HepG2 (cell line): ENCODE data around the gene ANKIB1. TPM values are rescaled to one million over a fixed set of nuclear protein-coding genes. Genes with fewer than 3 reads are reported as not detected.

ENCODE experiments used
- ATAC-seq: fragments of 200-7000 bp; cut with Tn5 transposase; 3 replicates; pipeline ENCODE4 v1.9.1; 2020; ENCODE audit warnings: mild to moderate bottlenecking, moderate library complexity
- BruUV-seq: library from RNA; stranded (reverse); fragments of 400-500 nt; replicated peaks from 2 replicates; lab custom pipeline; 2021; lab: Mats Ljungman, UMichigan
- CTCF ChIA-PET: fragments of 300-600 bp; formaldehyde crosslinking; extraction: SDS; loops from one replicate; lab custom pipeline; 2021; ENCODE audit warnings: low total read pairs, inconsistent platforms, low intra/inter-chr PET ratio; lab: Yijun Ruan, JAX
- POLR2A ChIA-PET: fragments of 350-600 bp; sonication (Branson Sonifier 250); formaldehyde crosslinking; loops from one replicate; lab custom pipeline; 2020; ENCODE audit warnings: antibody characterized with exemption, inconsistent platforms; lab: Yijun Ruan, JAX
- DNase-seq: peaks from one replicate; pipeline ENCODE4 v3.0.0-alpha.2; 2015; ENCODE audit warnings: low spot score
- FAIRE-seq: peaks from 3 replicates; lab custom pipeline; 2011; peaks lifted over from hg19 to GRCh38; lab: Jason Lieb, UNC
- H2AFZ ChIP-seq: one replicate; pipeline ENCODE4 v1.6.1; 2011; ENCODE audit warnings: low read length, inconsistent platforms
- H3K27ac ChIP-seq: fragments of 300-600 bp; 3 replicates; pipeline ENCODE4 v1.8.0; 2011; ENCODE audit warnings: mixed run types, mild to moderate bottlenecking, mixed read lengths, low read length, inconsistent platforms; ENCODE audit not compliant: insufficient read depth; ENCODE audit errors: extremely low read length
- H3K27me3 ChIP-seq, 2 experiments: fragments of 200-600 bp in 1 of 2; 2 replicates in 1 of 2; 3 replicates in 1 of 2; pipeline versions ENCODE4 v1.6.0 to v1.8.0; 2011; ENCODE audit warnings: low read length in 2 of 2, mild to moderate bottlenecking in 2 of 2, moderate library complexity in 2 of 2, inconsistent platforms in 1 of 2; ENCODE audit not compliant: insufficient read depth in 2 of 2, control insufficient read depth in 1 of 2
- H3K36me3 ChIP-seq, 2 experiments: fragments of 200-600 bp in 1 of 2; replicated peaks in 1 of 2; 2 replicates in 1 of 2; 3 replicates in 1 of 2; pipeline versions ENCODE4 v1.5.1 to v1.8.0; 2011; ENCODE audit warnings: low read length in 2 of 2, inconsistent platforms in 1 of 2; ENCODE audit not compliant: insufficient read depth in 2 of 2, control insufficient read depth in 1 of 2
- H3K4me1 ChIP-seq: 2 replicates; pipeline ENCODE4 v1.5.1; 2012; ENCODE audit warnings: low read length, inconsistent platforms; ENCODE audit not compliant: insufficient read depth
- H3K4me2 ChIP-seq: 2 replicates; pipeline ENCODE4 v1.6.0; 2011; ENCODE audit warnings: low read depth, low read length, inconsistent platforms
- H3K4me3 ChIP-seq, 3 experiments: fragments of 200-600 bp in 1 of 3; sonication (generic), shearing (Covaris generic) in 1 of 3; replicated peaks in 1 of 3; 2 replicates each; pipeline ENCODE4 v1.5.1; 2011 to 2016; ENCODE audit warnings: low read length in 3 of 3, inconsistent platforms in 2 of 3, low read depth in 2 of 3, mild to moderate bottlenecking in 2 of 3, control low read depth in 1 of 3, mixed read lengths in 1 of 3; ENCODE audit not compliant: insufficient read depth in 1 of 3
- H3K79me2 ChIP-seq: one replicate; pipeline ENCODE4 v1.6.1; 2011; ENCODE audit warnings: low read length, inconsistent platforms; ENCODE audit not compliant: insufficient read depth
- H3K9ac ChIP-seq: 2 replicates; pipeline ENCODE4 v1.6.0; 2011; ENCODE audit warnings: mild to moderate bottlenecking, low read depth, low read length, inconsistent platforms; ENCODE audit not compliant: insufficient read depth
- H3K9me3 ChIP-seq: 2 replicates; pipeline ENCODE4 v1.5.1; 2012; ENCODE audit warnings: mild to moderate bottlenecking, low read length
- H4K20me1 ChIP-seq: 2 replicates; pipeline ENCODE4 v1.6.0; 2011; ENCODE audit warnings: inconsistent platforms, mild to moderate bottlenecking, low read length, moderate library complexity; ENCODE audit not compliant: insufficient read depth
- ATM ChIP-seq: fragments of 450-650 bp; IDR thresholded peaks from 2 replicates; pipeline ENCODE4 v1.7.1; 2017; ENCODE audit warnings: mild to moderate bottlenecking, borderline replicate concordance
- CHCHD3 ChIP-seq: sonication (generic); formaldehyde crosslinking; IDR thresholded peaks from 2 replicates; pipeline ENCODE4 v1.8.0; 2022; ENCODE audit warnings: mild to moderate bottlenecking, missing genetic modification reagents, moderate library complexity
- EED ChIP-seq: sonication (generic); formaldehyde crosslinking; IDR thresholded peaks from 2 replicates; pipeline ENCODE4 v1.5.0; 2020; ENCODE audit warnings: mild to moderate bottlenecking, missing genetic modification reagents
- FOXJ3 ChIP-seq: sonication (generic); formaldehyde crosslinking; IDR thresholded peaks from 2 replicates; pipeline ENCODE4 v1.4.0; 2020; ENCODE audit warnings: missing genetic modification reagents, mild to moderate bottlenecking, borderline replicate concordance
- HMG20A ChIP-seq: IDR thresholded peaks from 2 replicates; pipeline ENCODE4 v1.6.1; 2016; ENCODE audit warnings: borderline replicate concordance
- MYPOP ChIP-seq: sonication (generic); formaldehyde crosslinking; IDR thresholded peaks from 2 replicates; pipeline ENCODE4 v1.8.1; 2023; ENCODE audit warnings: mild to moderate bottlenecking, moderate library complexity, missing genetic modification reagents
- SRSF9 ChIP-seq: fragments of 200-400 bp; formaldehyde crosslinking; IDR thresholded peaks from 2 replicates; pipeline ENCODE4 v1.6.1; 2018; ENCODE audit warnings: borderline replicate concordance, mild to moderate bottlenecking, low read depth, low read length; ENCODE audit not compliant: insufficient read depth, poor library complexity, severe bottlenecking
- THAP7 ChIP-seq: sonication (generic); formaldehyde crosslinking; IDR thresholded peaks from 2 replicates; pipeline ENCODE4 v1.8.1; 2023; ENCODE audit warnings: mild to moderate bottlenecking, missing genetic modification reagents
- ZNF598 ChIP-seq: sonication (generic); formaldehyde crosslinking; IDR thresholded peaks from 2 replicates; pipeline ENCODE4 v1.5.1; 2020; ENCODE audit warnings: mild to moderate bottlenecking, missing genetic modification reagents, borderline replicate concordance
- WGBS: methylation state at CpG from one replicate; pipeline ENCODE4 v1.1.6; 2017; ENCODE audit warnings: low lambda C conversion rate; 5-methylcytosine and 5-hydroxymethylcytosine counted together
- in situ Hi-C: cut with HindIII; loops from 2 replicates; pipeline ENCODE4 v1.10.0; 2017; ENCODE audit warnings: low pct_unique_long_range_greater_than_20kb; ENCODE audit not compliant: extremely low pct_ligation_motif_present
- intact Hi-C: fragments of 100-400 bp; cut with micrococcal nuclease; formaldehyde crosslinking; loops from one replicate; pipeline ENCODE4 v1.10.0; 2022; ENCODE audit not compliant: unreplicated experiment
- polyA plus RNA-seq, 8 experiments: library from polyadenylated mRNA; depleted of rRNA in 3 of 8; stranded (reverse) in 7 of 8; unstranded in 1 of 8; fragments of >200 nt; fragmentation: Illumina TruSeq in 4 of 8; extraction: Trizol in 4 of 8; gene quantifications; 2 replicates each; pipeline versions ENCODE4 v1.2.1 to v1.2.3, GENCODE V29; 2011 to 2016; ENCODE audit warnings: low read depth in 4 of 8, missing spikeins in 1 of 8, mixed read lengths in 1 of 8; ENCODE audit not compliant: insufficient read depth in 1 of 8
- total RNA-seq, 5 experiments: library from RNA; depleted of rRNA; stranded (reverse); fragments of >200 nt; fragmentation: Illumina TruSeq; extraction: Trizol; gene quantifications; 2 replicates each; pipeline ENCODE4 v1.2.3, GENCODE V29; 2016; ENCODE audit warnings: low read depth in 1 of 5

The ANKIB1 gene
- total and polyA plus RNA-seq, 2 of the 13 experiments (the other 11 are each of a cell fraction or from before 2014, with no cell fraction given): 28.7 to 29.6 TPM

GRCh38 chr7:92259610-92260247 lies 14.0 kb downstream of the ANKIB1 start:
- DNase-seq (no peak), ATAC-seq (no peak), FAIRE-seq (no peak)
- Histone ChIP-seq H3K79me2 (peaks cover 40% of the 10 kb centered on the region), H4K20me1 (no peaks in the 10 kb centered on the region), H3K4me3 (no peak overlapping the region), H2AFZ (no peak overlapping the region), H3K9me3 (peaks cover 9% of the 10 kb centered on the region), H3K4me1 (no peaks in the 10 kb centered on the region), H3K27me3 (no peaks in the 10 kb centered on the region), H3K27ac (no peak overlapping the region), H3K9ac (no peak overlapping the region), H3K4me2 (no peak overlapping the region), H3K36me3 (no peaks in the 10 kb centered on the region)
- ChIA-PET CTCF (no interaction called here), POLR2A (no interaction called here)
- in situ Hi-C loops (no loop called here), intact Hi-C loops (no loop called here)
- TF ChIP-seq MYPOP (CRISPR knock-in tag): no peak
- no peak for TF ChIP-seq HMG20A (CRISPR knock-in tag)
- TF ChIP-seq EED (CRISPR knock-in tag): no peak
- TF ChIP-seq FOXJ3 (CRISPR knock-in tag): no peak
- no peak for TF ChIP-seq THAP7
- TF ChIP-seq SRSF9: no peak
- TF ChIP-seq ZNF598: no peak
- TF ChIP-seq ATM: no peak
- TF ChIP-seq CHCHD3: no peak
- BruUV-seq: no TSS peak
- 96% methylated on average over 2 of the region's 2 CpGs for WGBS
